Measurements from ENCODE around the gene GRAMD1B. TPM values are rescaled to one million over a fixed set of nuclear protein-coding genes. Genes with fewer than 3 reads are reported as not detected.

GRAMD1B gene
- total and polyA plus RNA-seq, 2 experiments from 2014 or later = 9.0 to 20.4 TPM

- H3K27ac ChIP-seq = no peak overlapping the region
- DNase-seq (ENCODE audit: low spot score) = no peak
- no peaks in the 10 kb centered on the region for H3K27me3 ChIP-seq
- no peak overlapping the region for H3K4me2 ChIP-seq
- no peak overlapping the region for H2AFZ ChIP-seq
- H3K4me3 ChIP-seq = no peak overlapping the region
- H3K79me2 ChIP-seq = no peaks in the 10 kb centered on the region
- peaks cover 5% of the 10 kb centered on the region for H3K4me1 ChIP-seq (ENCODE audit: insufficient read depth)
- no peaks in the 10 kb centered on the region for H3K9me3 ChIP-seq (ENCODE audit: low read depth)
- H3K9me2 ChIP-seq (replicated peaks; ENCODE audit: insufficient read depth) = no peaks in the 10 kb centered on the region
- no peaks in the 10 kb centered on the region for H3K36me3 ChIP-seq (replicated peaks; ENCODE audit: insufficient read depth, low read depth)
- H4K20me1 ChIP-seq (ENCODE audit: insufficient read depth, poor library complexity, severe bottlenecking) = no peaks in the 10 kb centered on the region
- WGBS (ENCODE audit: low lambda C conversion rate, missing lambda C conversion rate) = 73% methylated on average over 2 of the region's 2 CpGs
- TF ChIP-seq EZH2phosphoT487 (IDR thresholded peaks at IDR 0.05; ENCODE audit: low read depth, severe bottlenecking, unreplicated experiment) (no peak), EZH2 (IDR thresholded peaks at IDR 0.05; ENCODE audit: borderline replicate concordance) (no peak)
- TF ChIP-seq, protein P1, sequence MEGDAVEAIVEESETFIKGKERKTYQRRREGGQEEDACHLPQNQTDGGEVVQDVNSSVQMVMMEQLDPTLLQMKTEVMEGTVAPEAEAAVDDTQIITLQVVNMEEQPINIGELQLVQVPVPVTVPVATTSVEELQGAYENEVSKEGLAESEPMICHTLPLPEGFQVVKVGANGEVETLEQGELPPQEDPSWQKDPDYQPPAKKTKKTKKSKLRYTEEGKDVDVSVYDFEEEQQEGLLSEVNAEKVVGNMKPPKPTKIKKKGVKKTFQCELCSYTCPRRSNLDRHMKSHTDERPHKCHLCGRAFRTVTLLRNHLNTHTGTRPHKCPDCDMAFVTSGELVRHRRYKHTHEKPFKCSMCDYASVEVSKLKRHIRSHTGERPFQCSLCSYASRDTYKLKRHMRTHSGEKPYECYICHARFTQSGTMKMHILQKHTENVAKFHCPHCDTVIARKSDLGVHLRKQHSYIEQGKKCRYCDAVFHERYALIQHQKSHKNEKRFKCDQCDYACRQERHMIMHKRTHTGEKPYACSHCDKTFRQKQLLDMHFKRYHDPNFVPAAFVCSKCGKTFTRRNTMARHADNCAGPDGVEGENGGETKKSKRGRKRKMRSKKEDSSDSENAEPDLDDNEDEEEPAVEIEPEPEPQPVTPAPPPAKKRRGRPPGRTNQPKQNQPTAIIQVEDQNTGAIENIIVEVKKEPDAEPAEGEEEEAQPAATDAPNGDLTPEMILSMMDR (IDR thresholded peaks at IDR 0.05; ENCODE audit: poor library complexity) = no peak
These were observed 116.4 kb downstream of the GRAMD1B start for GRCh38 chr11:123546515-123546914.

GRCh38 chr11:123547180-123547579, 117.1 kb downstream of the GRAMD1B start:
- Histone ChIP-seq H3K9me3 (ENCODE audit: low read depth) (no peaks in the 10 kb centered on the region), H2AFZ (no peak overlapping the region), H3K36me3 (replicated peaks; ENCODE audit: insufficient read depth, low read depth) (no peaks in the 10 kb centered on the region), H3K9me2 (replicated peaks; ENCODE audit: insufficient read depth) (no peaks in the 10 kb centered on the region), H4K20me1 (ENCODE audit: insufficient read depth, poor library complexity, severe bottlenecking) (no peaks in the 10 kb centered on the region), H3K27me3 (no peaks in the 10 kb centered on the region), H3K4me3 (no peak overlapping the region), H3K4me1 (ENCODE audit: insufficient read depth) (peaks cover 5% of the 10 kb centered on the region), H3K4me2 (no peak overlapping the region), H3K79me2 (no peaks in the 10 kb centered on the region), H3K27ac (no peak overlapping the region)
- no peak for TF ChIP-seq EZH2phosphoT487 (IDR thresholded peaks at IDR 0.05; ENCODE audit: low read depth, severe bottlenecking, unreplicated experiment)
- TF ChIP-seq EZH2 (IDR thresholded peaks at IDR 0.05; ENCODE audit: borderline replicate concordance) = no peak
- TF ChIP-seq, protein P1 (IDR thresholded peaks at IDR 0.05; ENCODE audit: poor library complexity) = no peak
- DNase-seq (ENCODE audit: low spot score) = no peak

GRCh38 chr11:123548774-123549173, 118.7 kb downstream of the GRAMD1B start:
- Histone ChIP-seq H3K4me2 (no peak overlapping the region), H3K9me3 (ENCODE audit: low read depth) (no peaks in the 10 kb centered on the region), H4K20me1 (ENCODE audit: insufficient read depth, poor library complexity, severe bottlenecking) (no peaks in the 10 kb centered on the region), H3K27me3 (no peaks in the 10 kb centered on the region), H2AFZ (no peak overlapping the region), H3K4me1 (ENCODE audit: insufficient read depth) (peaks cover 5% of the 10 kb centered on the region), H3K27ac (no peak overlapping the region), H3K4me3 (no peak overlapping the region), H3K9me2 (replicated peaks; ENCODE audit: insufficient read depth) (no peaks in the 10 kb centered on the region), H3K79me2 (no peaks in the 10 kb centered on the region), H3K36me3 (replicated peaks; ENCODE audit: insufficient read depth, low read depth) (no peaks in the 10 kb centered on the region)
- no peak for DNase-seq (ENCODE audit: low spot score)
- TF ChIP-seq EZH2 (IDR thresholded peaks at IDR 0.05; ENCODE audit: borderline replicate concordance) = no peak
- TF ChIP-seq EZH2phosphoT487 (IDR thresholded peaks at IDR 0.05; ENCODE audit: low read depth, severe bottlenecking, unreplicated experiment) = no peak
- TF ChIP-seq, protein P1 (IDR thresholded peaks at IDR 0.05; ENCODE audit: poor library complexity) = no peak
- WGBS (ENCODE audit: low lambda C conversion rate, missing lambda C conversion rate) = 92% methylated on average over 4 of the region's 4 CpGs
